ENCODE measurements around the gene HSD3B1.

GRCh38 chr1:119477710-119478109, 29.3 kb upstream of the HSD3B1 start:
- TF ChIP-seq, protein P1, sequence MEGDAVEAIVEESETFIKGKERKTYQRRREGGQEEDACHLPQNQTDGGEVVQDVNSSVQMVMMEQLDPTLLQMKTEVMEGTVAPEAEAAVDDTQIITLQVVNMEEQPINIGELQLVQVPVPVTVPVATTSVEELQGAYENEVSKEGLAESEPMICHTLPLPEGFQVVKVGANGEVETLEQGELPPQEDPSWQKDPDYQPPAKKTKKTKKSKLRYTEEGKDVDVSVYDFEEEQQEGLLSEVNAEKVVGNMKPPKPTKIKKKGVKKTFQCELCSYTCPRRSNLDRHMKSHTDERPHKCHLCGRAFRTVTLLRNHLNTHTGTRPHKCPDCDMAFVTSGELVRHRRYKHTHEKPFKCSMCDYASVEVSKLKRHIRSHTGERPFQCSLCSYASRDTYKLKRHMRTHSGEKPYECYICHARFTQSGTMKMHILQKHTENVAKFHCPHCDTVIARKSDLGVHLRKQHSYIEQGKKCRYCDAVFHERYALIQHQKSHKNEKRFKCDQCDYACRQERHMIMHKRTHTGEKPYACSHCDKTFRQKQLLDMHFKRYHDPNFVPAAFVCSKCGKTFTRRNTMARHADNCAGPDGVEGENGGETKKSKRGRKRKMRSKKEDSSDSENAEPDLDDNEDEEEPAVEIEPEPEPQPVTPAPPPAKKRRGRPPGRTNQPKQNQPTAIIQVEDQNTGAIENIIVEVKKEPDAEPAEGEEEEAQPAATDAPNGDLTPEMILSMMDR (conservative IDR thresholded peaks at IDR 0.05; ENCODE audit: low read depth, low read length) = 0 out of 2 replicates have a peak, but pooled peaks have one; percentile 18
- TF ChIP-seq EZH2 (IDR thresholded peaks at IDR 0.05; ENCODE audit: low read length, unreplicated experiment) = no peak
- no peak for TF ChIP-seq EZH2phosphoT487 (IDR thresholded peaks at IDR 0.05; ENCODE audit: borderline replicate concordance, low read length)

Data from PC-3 (cell line).